T-helper 2 cell treated with Interferon-gamma antibody and Interleukin-4, amounts not matched to agents 5 μg/mL and 100 μg/mL, for 36 hours (primary cell): Measurements from ENCODE around the gene MRPS6.
A peak's percentile ranks its signal among the peaks of the same experiment; 100 is the strongest.

ENCODE experiments used
- DNase-seq: peaks from one replicate; pipeline ENCODE4 v3.0.0; 2021; ENCODE audit warnings: low spot score
- H3K27ac Mint-ChIP-seq: one replicate; pipeline ENCODE4 v1.8.0; 2021; ENCODE audit warnings: mild to moderate bottlenecking, mixed read lengths
- H3K27me3 Mint-ChIP-seq: one replicate; pipeline ENCODE4 v1.8.0; 2021; ENCODE audit warnings: low read depth, mixed read lengths
- H3K36me3 Mint-ChIP-seq: one replicate; pipeline ENCODE4 v1.8.0; 2021; ENCODE audit warnings: low read depth, mixed read lengths
- H3K4me1 Mint-ChIP-seq: one replicate; pipeline ENCODE4 v1.8.0; 2021; ENCODE audit warnings: low read depth, mixed read lengths
- H3K4me3 Mint-ChIP-seq: one replicate; pipeline ENCODE4 v1.8.0; 2022; ENCODE audit warnings: mild to moderate bottlenecking, moderate library complexity, mixed read lengths
- H3K9me3 Mint-ChIP-seq: one replicate; pipeline ENCODE4 v1.8.0; 2021; ENCODE audit warnings: mixed read lengths

The MRPS6 gene

GRCh38 chr21:34189506-34189905 lies 116.1 kb downstream of the MRPS6 start:
- Mint-ChIP-seq H3K36me3 (peaks cover 12% of the 10 kb centered on the region), H3K4me1 (peaks cover 25% of the 10 kb centered on the region), H3K27me3 (no peaks in the 10 kb centered on the region), H3K9me3 (peaks cover 16% of the 10 kb centered on the region), H3K27ac (no peak overlapping the region), H3K4me3 (no peak overlapping the region)
- DNase-seq = no peak

- Mint-ChIP-seq H3K9me3 (peaks cover 16% of the 10 kb centered on the region), H3K27ac (peak overlapping the region; percentile 64), H3K4me3 (no peak overlapping the region), H3K27me3 (no peaks in the 10 kb centered on the region), H3K36me3 (peaks cover 11% of the 10 kb centered on the region), H3K4me1 (peaks cover 25% of the 10 kb centered on the region)
- peak; percentile 42 for DNase-seq
Measured at GRCh38 chr21:34190576-34191321, 117.4 kb downstream of the MRPS6 start.

DNA sequence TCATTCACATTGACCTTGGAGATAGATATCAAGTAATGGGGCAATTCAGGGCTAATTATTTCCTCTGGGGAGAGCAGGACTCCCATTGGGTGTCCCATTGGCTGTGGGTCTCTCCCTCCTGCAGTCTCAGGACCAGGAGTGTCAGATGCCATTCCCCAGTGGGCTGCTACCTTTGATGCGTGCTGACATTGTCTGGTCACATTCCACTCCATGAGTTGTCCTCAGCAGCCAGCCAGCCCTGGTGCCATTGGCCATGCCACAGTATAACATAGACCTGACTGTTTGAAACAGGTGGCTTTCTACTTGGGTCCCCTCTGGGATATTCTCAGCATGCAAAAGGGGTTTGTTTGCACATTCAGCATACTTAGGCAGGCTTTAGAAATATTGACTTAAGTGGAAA lies 118.5 kb downstream of the MRPS6 start:
- Mint-ChIP-seq H3K4me1 (peaks cover 25% of the 10 kb centered on the region), H3K36me3 (peaks cover 11% of the 10 kb centered on the region), H3K27me3 (no peaks in the 10 kb centered on the region), H3K4me3 (no peak overlapping the region), H3K27ac (no peak overlapping the region), H3K9me3 (peaks cover 16% of the 10 kb centered on the region)
- DNase-seq = no peak
